NCI-H446 treated with DMSO at 0.1 percent for 48 hours (cell line): Measurements from ENCODE around the gene CIZ1.

Experiments used
- DNase-seq: peaks from one replicate; lab custom pipeline; 2025; lab: John Stamatoyannopoulos, UW

Gene CIZ1

DNA sequence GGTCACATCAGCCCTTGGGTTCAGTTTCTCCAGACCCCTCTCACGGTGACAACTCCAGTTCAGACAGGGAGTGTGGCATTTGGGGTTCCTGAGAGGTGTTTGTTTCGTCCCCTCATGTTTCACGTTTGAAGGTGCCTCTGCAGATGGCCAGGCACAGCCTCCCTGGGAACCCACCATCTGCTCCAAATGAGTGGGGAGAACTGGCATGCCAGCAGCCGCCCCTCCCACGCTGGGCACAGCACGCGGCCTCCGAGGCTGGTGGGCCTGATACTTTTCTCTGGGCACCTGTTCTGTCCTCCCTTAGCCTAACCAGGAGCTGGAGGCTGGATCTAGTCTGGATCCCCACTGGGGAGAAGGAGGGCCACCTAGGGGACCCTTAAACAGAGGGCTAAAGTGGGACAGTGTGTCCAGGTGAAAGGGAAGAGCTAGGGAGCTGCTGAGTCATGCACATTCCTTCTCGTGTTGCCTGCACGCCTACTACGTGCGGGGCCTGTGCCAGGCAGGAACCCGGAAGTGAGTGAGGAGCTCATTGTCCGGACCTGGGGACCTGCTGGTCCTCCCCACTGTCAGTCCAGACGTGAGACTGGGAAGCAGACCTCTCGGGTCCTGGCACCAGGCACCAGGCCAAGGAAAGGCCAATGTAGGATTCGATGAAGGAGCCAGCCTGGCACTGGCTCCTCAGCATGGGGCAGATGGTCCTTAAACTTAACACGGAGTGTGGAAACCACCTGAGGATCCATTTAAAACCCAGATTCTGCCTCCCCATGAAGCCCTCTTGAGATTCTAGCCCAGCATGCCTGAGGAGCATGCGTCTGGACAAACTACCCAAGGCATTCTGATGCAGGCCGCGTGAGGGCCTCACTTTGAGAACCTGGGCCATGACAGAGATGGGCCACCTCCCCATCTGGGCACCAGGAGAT is 23.5 kb upstream of the CIZ1 start:
- DNase-seq, result no peak

GRCh38 chr9:128213746-128214497 is 22.6 kb upstream of the CIZ1 start:
- no peak for DNase-seq

GRCh38 chr9:128211981-128212281 is 20.6 kb upstream of the CIZ1 start:
- DNase-seq, result no peak

DNA sequence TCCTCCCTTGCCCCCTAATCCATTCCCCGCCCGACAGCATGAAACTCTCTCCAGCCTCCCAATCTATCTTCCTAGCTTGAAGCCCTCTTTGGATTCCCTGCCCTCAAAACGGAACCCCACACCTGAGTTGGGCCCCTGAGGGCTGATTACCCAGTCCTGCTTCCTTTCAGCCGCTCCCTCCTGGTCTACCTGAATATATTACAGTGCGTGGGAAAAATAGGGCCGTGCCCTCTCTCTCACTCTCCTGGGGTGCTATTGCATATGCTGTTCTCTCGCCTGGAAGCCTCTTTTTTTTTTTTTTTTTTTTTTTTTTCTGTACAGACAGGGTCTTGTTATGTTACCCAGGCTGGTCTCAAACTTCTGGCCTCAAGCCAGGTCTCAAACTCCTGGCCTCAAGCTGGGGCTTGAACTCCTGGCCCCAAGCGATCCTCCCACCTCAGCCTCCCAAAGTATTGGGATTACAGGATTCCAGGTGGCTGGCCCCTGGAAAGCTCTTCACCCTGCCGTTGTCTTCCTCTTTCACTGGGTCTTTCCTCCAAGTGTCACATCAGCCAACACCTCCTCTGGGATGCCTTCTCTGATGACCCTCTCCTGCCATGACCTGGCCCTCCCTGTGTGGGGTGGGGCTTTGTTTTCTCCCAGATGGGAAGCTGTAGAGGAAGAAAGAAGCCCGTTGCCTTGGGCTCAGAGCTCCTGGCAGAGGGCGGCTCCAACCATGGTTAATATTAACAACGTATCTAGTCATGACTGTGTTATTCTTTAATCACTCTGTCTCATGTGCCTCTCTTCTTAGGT is 20.0 kb upstream of the CIZ1 start:
- DNase-seq, result no peak

DNA sequence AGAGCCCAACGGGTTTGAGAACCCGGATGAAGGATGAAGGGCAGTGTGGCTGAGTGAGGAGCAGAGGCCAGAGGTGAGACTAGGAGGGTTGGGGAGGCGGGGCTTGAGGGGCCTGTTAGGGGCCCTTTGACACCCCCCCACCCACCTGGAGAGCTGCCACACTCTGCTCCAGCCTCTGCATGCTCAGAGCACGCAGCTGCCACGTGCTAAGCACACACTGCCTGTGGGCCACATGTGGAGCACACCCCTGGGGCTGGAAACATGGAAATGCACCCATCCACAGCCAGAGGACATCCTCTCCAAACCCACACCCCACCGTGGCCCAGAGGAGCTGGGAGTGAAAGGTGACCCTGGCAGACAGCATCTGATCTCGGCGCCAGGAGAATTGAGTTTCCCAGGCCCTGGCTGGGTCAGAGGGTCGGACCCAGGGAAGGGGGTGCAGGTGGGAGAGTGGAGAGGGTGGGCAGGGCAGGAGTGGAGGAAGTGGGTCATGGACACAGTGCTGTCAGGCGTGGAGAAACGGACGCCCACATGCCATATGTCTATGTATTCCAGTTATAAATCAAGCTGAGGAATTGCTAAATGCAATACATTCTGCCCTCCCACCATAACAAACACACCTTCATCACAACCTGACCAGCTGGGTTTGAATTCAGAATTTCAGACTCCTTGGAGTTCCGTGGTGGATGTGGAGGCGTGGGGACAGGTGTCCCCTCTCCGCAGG is 17.7 kb upstream of the CIZ1 start:
- DNase-seq, result no peak

GRCh38 chr9:128208386-128208785 is 17.0 kb upstream of the CIZ1 start:
- DNase-seq, result no peak

- no peak for DNase-seq
Measured at GRCh38 chr9:128206916-128207910, 15.8 kb upstream of the CIZ1 start.

DNA sequence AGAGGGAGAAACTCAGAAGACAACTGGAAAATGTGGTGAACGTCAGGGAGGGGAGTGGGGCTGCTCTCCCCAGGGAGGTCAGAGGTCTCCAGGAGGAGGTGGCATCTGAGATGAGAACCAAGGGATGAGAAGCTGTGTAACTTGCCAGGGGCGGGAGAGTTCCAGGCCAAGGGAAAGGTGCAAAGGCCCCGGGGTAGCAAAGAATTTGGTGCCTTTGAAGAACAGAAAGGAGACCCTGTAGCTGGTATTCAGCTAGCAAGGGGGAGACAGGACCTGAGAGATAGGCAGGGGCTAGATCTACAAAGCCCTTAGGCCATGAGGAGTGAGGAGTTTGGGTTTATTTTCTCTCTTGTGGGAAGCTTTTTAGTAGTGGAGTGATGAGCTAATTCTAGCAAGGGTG is 15.1 kb upstream of the CIZ1 start:
- no peak for DNase-seq

DNA sequence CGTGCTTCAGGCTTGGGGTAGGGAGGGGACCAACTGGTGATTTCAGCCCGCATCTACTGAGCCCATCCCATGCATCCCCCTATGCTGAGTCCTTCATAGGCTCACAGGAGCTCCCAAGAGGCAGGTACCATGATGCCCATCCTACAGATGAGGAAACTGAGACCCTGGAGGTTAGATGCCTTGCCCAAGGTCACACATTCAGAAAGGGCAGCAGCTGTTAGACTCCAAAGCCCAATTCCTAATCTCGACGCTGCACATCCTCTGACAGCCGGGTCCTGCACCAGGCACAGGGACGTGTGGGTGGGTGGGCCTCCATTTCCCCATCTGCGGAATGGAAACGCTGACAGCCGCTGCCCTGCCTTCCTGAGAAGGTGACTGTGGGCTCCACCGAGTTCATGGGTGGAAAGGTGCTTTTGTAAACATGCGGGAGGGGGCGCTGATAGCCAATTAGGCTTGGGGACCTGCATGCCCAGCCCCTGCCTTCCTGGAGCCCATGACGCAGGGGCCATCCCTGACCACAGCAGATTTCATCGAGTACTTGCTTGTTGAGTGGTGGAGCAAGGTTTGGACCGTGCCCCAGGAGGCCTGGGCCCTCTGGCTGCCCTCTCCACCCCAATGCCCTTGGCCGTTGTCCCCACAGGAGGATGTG is 14.0 kb upstream of the CIZ1 start:
- DNase-seq, result no peak

- no peak for DNase-seq
Measured at GRCh38 chr9:128204858-128205257, 13.5 kb upstream of the CIZ1 start.

DNA sequence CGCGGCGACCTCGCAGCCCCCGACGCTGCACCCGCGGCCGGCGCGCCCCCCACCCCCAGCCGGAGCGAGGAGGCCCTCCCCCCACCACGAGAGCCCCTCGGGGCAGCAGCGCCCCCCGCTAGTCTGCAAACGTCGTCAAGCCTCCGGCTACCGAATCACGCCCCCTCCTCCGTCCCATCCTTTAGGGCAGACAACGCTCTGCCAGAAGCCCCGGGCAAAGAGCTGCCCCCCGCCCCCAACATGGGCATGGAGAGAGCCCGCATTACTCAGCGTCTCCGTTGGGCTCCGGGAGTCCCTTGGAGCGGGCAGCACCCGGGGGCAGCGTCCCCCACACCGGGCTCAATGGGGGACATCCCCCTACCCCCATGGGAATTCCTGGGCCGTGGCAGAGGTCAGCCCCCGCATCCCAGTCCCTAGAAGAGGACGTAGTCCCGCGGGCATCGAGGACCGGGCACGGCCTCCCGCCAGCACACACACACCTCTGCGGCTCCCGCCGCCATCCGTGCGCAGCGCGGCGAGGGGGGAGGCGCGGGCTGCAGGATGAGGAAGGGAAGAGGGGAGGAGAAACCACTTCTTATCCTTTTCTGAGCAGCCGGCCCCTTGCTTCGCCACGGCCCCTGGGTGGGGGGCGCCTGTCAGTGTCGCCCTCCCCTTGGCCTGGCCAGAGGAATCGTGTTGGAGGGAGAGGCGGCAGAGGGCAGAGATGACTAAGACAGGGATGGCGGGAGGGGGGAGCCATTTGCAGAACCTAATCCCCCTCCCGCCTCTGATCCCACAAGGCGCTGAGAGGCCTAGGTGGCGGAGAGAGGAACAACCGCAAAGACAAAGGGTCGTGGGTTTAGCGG is 12.6 kb upstream of the CIZ1 start:
- no peak for DNase-seq

DNA sequence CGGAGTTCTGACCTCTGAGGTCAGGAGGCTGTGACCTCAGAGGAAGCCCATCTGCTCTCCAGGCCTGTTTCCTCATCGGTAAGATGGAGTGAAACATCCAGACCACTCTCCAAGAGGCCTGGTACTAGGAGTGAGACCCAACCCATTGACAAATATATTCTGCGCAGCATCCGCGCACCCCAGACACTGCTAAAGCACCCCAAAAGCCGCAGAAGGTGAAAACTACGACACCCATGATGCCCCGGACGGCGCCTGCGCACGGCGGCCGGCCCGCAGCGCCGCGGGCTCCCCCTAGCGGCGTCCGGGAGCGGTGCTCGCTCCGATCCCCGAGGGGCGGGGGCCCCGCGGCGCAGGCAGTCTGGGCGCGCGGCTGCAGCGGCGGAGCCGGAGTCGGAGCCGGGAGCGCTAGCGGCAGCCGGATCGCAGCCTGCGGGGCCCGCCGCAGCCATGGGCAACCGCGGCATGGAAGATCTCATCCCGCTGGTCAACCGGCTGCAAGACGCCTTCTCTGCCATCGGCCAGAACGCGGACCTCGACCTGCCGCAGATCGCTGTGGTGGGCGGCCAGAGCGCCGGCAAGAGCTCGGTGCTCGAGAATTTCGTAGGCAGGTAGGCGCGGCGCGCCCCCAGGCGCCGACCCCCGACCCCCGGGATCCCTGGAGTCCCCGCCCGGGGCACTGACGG is 11.8 kb upstream of the CIZ1 start, which contains the start of gene DNM1:
Gene DNM1 (plus strand): TSS at position 356 of the 683 bp plus-strand sequence. CDS start 92 bp downstream, at position 448.
- no peak for DNase-seq

GRCh38 chr9:128202648-128203023 is 11.3 kb upstream of the CIZ1 start:
- DNase-seq, result no peak

- DNase-seq, result no peak
Measured at GRCh38 chr9:128201441-128202369, 10.3 kb upstream of the CIZ1 start.

GRCh38 chr9:128193469-128194096 is 2.2 kb upstream of the CIZ1 start:
- DNase-seq, result no peak

- DNase-seq, result peak; percentile 80
Measured at GRCh38 chr9:128192601-128193371, 1.4 kb upstream of the CIZ1 start.
